GM18505 (cell line): ENCODE results near the gene ST7.

ENCODE experiments used
- ATAC-seq: cut with Tn5 transposase; IDR thresholded peaks from one replicate; pipeline ENCODE4 v1.9.1; 2021; ENCODE audit not compliant: unreplicated experiment
- POLR2A ChIP-seq: IDR thresholded peaks from 4 replicates; pipeline ENCODE4 v1.6.1; 2011; ENCODE audit warnings: borderline replicate concordance; ENCODE audit not compliant: insufficient read depth, insufficient read length; ENCODE audit errors: extremely low read depth

Gene ST7

DNA sequence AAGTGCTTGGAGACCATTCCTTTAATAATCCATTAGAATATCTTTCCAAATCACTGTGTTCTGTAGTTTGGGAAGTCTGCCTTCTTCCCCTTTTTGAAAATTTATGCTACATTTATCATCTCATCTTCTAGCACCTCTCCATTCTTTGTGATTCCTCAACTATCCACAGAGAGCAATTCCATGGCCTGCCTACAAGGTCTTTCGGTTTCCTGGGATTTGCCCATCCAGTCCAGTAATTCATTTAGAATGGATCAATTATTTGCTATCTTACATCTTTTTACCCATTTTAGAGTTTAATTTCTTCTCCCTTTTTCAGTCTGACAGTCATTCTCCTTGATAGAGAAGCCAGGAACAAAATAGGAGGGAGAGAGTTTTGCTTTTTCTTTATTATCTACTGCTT, 179.8 kb downstream of the ST7 start:
- ATAC-seq = no peak
- TF ChIP-seq POLR2A = no peak

DNA sequence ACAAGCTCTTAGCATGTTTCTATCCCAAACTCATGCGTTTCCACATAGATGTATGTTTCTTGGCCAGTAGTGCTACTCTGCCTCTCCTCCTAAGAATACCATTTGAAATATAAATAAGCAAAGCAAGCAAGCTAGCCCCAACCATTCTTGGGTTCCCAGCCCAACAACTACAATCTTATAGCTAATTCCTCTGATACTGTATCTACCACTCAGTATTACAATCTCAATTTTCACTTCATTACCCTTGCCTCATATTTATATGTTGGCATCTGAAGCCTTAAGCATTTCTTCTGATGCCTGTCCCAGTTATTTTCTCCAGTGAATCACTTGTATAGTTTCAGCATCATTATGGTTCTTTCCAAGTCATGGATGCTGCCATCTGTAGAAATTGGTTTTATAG, 181.1 kb downstream of the ST7 start:
- ATAC-seq = no peak
- TF ChIP-seq POLR2A = no peak

DNA sequence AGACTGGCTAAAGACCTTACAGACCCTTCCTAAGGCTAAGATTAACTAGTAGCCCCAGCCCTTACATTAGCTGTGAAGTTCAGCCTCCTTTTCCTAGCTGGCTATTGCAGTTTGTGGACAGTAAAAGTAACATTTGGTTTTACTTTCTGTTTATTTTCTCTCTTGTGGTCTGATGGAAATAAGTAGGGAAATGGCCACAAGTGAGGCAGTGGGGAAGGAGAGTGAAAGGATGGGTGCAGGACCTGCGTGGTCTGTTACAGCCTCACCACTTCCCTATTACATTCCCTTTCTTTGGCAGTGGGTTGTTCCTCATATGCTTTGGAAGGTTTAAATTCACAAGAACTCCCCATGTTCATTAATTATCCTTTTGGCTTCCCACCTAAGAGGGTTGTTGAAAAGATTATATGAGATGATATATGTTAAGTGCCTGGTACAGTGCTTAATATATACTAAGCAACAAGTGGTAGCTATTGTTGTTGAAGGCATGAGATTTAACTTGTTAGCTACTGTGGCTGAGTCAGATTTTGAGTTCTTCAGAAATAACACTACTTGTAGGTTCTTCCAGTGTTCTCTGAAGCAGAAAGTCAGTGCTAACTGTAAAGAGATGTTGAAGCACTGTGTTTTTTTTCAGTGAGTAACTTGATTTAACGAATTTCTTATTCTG, 181.7 kb downstream of the ST7 start:
- ATAC-seq = peak; percentile 53
- TF ChIP-seq POLR2A = no peak

DNA sequence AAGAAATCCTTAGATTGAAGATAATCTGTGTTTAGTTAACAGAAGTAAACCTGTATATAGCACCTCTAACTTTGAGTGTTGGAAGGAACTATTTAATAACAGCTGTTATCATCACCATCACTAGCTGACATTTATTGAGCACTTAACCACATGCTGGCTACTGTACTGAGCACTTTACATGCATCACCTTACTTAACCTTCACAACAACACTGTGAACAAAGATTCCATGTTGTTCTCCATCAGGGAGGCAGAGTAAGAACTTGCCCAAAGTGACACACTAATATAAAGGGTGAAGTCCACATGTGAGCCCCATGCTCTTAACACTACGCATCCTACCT, 182.2 kb downstream of the ST7 start:
- peak; percentile 35 for ATAC-seq
- no peak for TF ChIP-seq POLR2A

DNA sequence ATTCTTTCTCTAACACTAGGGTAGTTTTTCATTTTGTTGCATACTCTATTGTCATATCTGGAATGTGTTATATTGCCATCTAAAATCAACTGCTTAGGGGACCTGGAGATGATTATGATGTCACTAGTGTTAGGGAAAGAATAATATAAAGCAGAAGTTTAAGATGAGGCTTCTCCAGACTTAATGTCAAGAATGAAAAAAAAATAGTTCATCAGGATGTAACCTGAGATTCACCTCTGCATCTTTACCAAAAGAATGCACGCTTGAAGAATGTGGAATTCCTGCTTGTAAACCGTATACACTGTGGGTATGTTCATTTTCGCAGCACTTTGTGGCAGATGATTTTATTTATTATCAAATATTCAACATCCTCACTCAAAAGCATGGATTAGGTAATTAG, 184.6 kb downstream of the ST7 start:
- no peak for TF ChIP-seq POLR2A
- ATAC-seq = no peak

DNA sequence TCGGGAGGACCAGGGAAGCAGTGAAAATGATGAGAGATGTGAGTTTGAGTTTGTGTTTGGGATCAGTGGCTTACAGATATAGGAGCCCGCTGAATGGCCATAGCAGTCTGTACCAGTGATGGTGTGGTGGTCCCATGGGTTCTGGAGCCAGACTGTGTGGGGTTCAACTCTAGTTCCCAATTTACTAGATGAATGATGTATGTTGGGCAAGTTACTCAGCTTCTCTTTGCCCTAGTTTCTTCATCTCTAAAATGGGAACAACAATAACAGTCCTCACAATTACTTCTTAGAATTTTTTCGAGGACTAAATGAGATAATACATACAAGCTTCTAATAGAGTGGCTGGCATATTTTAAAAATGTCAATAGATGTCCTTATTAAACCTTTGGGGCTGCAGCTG, 185.2 kb downstream of the ST7 start:
- no peak for ATAC-seq
- no peak for TF ChIP-seq POLR2A

DNA sequence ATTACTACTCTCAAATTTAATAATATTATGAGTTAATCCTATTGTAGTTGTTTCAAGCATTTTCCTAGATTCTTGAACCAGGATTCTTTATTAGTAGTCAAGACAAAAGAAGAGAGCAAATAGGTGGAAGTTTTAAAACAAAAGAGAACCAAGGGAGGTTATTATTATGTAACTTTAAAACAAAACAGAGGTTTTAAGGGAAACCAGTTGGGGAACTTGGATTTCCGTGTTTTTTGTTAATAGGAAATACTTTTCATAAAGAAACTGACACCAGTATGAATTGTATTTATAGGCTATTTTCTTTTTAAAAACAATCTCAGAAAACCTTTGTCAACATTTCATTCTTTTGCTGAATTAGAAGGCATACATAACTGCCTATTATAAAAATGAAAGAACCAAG, 185.7 kb downstream of the ST7 start:
- TF ChIP-seq POLR2A = no peak
- ATAC-seq = no peak

DNA sequence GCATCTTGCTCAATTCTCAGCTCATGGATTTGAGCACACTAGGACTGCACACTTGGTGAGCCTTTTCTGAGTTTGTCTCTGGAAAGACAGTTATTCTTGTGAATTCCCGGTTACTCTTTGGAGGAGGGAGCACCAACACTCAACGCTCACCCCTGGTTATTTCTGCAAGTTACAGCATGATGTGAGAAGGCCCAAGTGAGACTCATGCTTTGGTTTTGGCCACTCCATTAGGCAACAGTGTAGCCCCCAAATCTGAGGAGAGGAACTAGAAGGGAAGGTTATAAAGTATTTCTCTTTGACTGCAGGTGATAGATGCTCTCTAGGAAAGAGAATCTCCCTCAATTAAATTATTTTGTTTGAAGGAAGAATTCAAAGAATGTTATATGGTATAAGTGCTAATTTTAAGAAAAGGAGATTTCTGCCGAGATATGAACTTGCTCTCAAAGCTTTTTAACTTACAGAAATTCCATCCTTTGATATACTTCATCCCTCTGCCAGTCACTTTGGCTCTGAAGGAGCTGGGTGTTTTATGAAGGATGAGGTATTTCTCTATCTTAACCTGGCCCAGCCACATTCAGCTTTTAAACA, 186.2 kb downstream of the ST7 start:
- TF ChIP-seq POLR2A = no peak
- ATAC-seq = no peak

DNA sequence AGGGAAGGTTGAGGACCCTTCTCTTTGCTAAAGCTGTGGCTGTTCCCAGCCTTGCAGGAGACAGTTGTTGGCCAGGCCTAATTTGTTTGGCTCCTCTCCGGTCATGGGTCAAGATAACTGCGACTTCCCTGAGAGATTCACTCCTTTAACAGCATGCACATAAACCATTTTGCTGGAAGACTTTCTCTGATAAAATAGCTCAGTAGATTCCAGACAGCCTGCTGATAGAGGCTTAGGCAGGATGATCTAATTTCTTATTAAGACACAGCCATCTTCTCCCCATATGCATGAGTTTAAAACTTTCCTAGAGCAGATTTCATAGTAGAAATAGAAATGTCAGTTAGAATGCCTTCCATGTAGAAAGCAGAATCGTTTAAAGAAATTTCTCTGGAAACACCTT, 187.6 kb downstream of the ST7 start:
- no peak for ATAC-seq
- no peak for TF ChIP-seq POLR2A

DNA sequence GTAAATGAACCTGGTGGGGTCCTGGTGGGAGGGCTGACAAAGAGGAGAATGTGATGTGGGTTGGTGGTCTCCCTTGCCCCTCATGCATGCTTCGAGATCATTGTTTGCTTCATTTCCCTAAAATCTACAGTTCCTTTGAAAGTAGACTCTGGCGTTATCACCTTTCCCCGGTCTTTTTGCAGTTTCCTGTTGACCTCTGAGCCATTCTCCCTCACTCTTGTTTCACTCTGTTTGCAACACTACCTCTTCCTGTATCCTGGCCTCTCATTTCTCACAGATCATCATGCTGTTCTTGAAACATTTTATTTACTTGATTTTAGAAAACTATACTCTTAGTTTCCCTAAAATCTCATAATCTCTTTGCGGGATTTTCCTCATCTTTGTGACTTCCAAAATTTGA, 189.8 kb downstream of the ST7 start:
- TF ChIP-seq POLR2A = no peak
- no peak for ATAC-seq

DNA sequence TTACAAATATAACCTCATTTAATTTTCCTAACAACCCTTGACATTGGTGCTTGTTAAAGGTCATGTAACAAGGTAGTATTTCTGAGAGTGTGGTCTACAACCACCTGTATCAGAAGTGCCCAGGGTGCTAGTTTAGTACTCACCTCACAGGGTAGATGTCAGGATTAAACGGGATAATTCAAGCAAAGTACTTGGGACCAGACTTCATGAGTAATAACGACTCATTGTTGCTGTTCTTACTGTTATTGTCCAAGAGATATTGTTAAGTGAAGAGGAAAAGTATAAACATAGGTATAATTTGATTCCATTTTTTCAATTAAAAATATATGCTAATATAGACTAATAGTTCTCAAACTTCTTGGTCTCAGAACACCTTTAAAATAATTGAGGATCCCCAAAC, 190.3 kb downstream of the ST7 start:
- ATAC-seq = no peak
- TF ChIP-seq POLR2A = no peak

DNA sequence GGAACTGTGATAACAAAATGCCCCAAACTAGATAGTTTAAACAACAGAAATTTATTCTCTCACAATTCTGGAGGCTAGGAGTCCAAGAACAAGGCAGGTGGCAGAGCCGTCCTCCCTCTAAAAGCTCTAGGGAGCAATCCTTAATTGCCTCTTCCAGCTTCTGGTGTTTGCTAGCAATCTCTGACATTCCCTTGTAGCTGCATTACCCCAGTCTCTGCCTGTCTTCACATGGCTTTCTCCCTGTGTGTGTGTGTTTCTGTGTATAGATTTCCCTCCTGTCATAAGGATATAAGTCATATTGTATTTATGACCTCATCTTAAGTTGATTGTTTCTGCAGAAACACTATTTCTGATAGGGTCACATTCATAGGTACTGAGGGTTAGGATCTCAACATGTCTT, 192.0 kb downstream of the ST7 start:
- no peak for TF ChIP-seq POLR2A
- ATAC-seq = no peak

DNA sequence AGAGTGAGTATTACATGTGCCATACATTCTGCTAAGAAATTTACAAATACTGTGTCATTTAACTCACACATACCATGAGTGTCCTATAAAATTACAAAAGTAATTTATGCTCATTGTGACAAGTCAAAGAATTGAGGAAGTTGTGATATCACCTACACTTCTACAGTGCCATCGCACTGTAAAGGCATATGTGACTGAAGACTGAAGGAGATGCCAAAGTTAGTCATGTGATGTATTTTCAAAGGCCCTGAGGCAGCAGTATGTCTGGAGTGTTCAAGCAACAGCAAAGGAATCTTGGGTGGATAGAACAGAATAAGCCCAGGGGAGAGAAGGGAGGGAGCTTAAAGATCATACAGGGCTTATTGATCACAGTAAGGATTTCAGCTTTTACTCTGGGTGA, 192.8 kb downstream of the ST7 start:
- no peak for ATAC-seq
- TF ChIP-seq POLR2A = no peak

DNA sequence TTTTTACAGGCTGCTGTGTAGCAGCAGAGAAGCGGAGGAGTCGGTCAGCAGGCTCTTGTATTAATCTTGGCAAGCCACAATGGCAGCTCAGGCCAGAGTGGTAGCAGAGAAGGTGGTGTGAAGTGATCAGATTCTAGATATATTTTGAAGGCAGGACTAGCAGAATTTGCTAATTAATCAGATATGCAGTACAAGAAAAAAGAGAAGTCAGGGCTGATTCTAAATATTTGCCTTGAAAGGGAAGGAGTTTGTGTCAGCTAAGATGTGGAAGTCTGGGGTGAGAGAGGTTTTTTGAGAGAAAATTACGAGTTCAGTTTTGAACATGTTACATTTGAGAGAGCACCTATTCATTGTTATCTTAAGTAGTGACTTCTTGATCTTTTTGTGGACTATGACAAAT, 193.2 kb downstream of the ST7 start:
- TF ChIP-seq POLR2A = no peak
- ATAC-seq = no peak

DNA sequence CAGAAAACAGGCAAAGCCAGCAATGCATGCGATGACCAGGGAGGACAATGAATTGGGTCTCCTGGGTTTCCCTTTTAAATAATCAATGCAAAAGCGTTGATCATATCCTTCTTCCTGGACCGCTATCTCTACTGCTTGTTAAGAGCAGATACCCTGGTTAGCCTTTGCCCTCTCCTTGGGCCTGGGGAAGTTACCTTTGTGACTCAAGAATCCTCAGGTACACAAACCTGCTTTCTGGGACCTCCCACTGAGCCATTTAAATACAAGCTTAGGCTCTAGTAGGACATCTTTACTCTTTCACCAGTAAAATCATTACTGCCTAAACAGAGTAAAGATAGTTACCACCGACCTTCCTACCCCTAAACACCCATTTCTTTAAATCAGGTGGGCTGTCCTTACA, 195.7 kb downstream of the ST7 start:
- no peak for ATAC-seq
- TF ChIP-seq POLR2A = no peak
